WTC11 (cell line): ENCODE measurements around the gene ZBTB24.

Experiments used
- ATF3 ChIP-seq: sonication (generic); formaldehyde crosslinking; conservative IDR thresholded peaks from 2 replicates; pipeline ENCODE4 v1.8.1; 2022; ENCODE audit warnings: mild to moderate bottlenecking, missing genetic modification reagents
- CTCF ChIP-seq: fragments of 200-600 bp; IDR thresholded peaks from 2 replicates; pipeline ENCODE4 v1.8.0; 2022; ENCODE audit warnings: antibody characterized with exemption
- E2F4 ChIP-seq: sonication (generic); formaldehyde crosslinking; IDR thresholded peaks from 2 replicates; pipeline ENCODE4 v1.8.1; 2022; ENCODE audit warnings: low read depth, mild to moderate bottlenecking, moderate library complexity, missing genetic modification reagents, borderline replicate concordance
- ZSCAN18 ChIP-seq: fragments of 250-450 bp; sonication (Bioruptor Pico); IDR thresholded peaks from 2 replicates; pipeline ENCODE4 v2.1.2; 2022; ENCODE audit warnings: mild to moderate bottlenecking, moderate library complexity

- TF ChIP-seq E2F4 (CRISPR knock-in tag) (no peak), ZSCAN18 (CRISPR knock-in tag) (no peak), ATF3 (CRISPR knock-in tag) (no peak), CTCF (no peak)
Observed at GRCh38 chr6:109428889-109429477, 54.0 kb downstream of the ZBTB24 start.
